Stromal cell of bone marrow (primary cell): ENCODE data around the gene PLLP.
"Not testable (repeated sequence)": the region's sequence is repeated elsewhere in the genome, so short reads cannot be mapped to it uniquely, and the experiment has no call there.

Experiments used
- DNase-seq: peaks from one replicate; pipeline ENCODE4 v3.0.0-alpha.2; 2012; ENCODE audit warnings: low read depth

Gene PLLP

DNA sequence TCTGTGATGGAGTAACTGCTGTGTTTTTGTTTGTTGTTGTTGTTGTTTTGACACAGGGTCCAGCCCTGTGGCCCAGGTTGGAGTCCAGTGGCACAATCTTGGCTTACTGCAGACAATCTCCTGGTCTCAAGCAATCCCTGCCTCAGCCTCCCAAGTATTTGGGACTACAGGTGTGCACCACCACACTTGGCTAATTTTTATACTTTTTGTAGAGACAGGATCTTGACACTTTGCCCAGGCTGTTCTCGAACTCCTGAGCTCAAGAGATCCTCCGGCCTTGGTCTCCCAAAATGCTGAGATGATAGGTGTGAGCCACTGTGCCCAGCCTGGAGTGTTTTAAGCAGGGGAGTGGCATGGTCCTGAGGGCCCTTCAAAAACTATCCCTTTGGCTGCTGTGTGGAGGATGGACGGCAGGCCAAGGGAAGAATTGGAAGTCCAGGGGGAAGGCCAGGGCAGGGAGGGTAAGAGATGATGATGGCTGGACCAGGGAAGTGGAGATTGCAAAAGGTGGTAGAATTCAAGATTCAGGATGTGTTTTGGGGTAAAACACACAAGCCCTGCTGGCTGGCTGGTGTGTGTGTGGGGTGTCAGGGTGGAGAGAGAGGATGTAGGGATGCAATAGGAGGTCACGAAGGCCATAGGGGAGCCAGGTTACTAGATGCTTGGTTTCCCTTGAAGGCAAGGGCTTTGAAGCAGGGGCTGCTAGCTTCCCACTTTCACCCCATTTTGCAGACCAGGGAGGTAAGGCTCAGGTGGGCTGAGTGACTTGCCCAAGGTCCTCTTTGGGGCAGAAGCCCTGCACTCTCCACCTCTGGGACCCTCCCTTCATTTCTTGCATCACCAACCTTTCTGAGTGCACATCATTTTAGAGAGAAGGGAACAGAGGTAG, 18.8 kb upstream of the PLLP start:
- DNase-seq = no peak

- DNase-seq = no peak
Observed at GRCh38 chr16:57301126-57301817, 16.8 kb upstream of the PLLP start.

- peak; percentile 95 for DNase-seq
Observed at GRCh38 chr16:57300387-57301125, 16.1 kb upstream of the PLLP start.

- peak; percentile 83 for DNase-seq
Observed at GRCh38 chr16:57299719-57300386, 15.4 kb upstream of the PLLP start.

- peak; percentile 59 for DNase-seq
Observed at GRCh38 chr16:57299009-57299718, 14.7 kb upstream of the PLLP start.

GRCh38 chr16:57297856-57298255, 13.4 kb upstream of the PLLP start:
- no peak for DNase-seq

DNA sequence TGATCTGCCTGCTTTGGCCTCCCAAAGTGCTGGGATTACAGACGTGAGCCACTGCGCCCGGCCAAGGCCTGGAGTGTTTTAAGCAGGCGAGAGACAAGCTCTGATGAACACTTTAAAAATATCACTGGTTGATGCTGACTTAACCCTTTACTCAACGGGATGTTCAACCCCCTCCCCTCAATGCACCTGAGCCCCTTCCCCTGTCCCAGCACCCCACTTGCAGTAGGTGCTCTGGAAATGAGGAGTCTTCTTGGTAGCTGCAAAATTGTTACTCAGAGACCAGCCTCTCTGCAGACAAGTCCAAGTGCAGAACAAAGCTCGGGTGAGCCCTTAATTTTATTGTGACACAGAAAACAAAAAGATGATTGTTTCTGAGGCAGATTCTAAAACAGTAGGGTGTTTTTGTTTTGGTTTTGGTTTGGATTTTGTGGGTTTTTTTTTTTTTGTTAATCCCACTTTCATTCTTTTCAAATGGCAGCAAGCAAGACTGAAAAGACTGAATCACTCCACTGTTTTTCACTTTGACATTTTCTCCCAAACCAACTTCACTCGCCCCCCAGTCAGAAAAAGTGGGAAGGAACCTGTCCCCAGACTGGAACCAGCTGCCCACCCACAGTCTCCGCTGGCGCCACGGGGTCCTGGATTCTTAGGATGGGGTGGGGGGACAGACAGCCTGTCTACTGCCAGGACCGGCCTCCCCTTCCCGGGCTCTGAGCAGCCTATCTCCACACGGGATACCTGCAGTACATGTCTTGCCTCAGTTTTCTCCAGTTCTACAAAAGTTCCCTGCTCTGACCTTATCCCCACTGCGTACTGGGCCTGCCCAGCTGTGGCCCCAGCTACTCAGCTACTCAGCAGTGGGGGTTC, 5.2 kb upstream of the PLLP start:
- DNase-seq = no peak

- DNase-seq = no peak
Observed at GRCh38 chr16:57285379-57285778, 907 bp upstream of the PLLP start.

DNA sequence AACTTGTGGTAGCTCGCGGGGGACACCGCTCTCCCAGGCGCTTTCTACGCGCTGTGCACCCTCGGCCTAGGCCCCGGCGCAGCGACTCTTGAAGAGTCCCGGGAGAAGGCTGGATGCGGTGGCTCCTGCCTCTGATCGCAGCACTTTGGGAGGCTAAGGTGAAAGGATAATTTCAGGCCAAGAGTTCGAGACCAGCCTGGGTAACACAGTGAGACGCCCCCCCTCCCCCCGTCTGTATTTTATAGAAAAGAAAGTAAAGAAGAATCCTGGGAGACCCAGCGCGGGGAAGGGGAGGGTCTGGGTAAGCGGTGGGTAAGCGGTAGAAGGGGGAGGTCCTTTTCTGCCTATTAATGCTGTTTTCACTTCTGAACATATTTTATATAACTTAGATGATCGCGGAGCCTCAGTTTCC, 486 bp upstream of the PLLP start:
- no peak for DNase-seq

- no peak for DNase-seq
Observed at GRCh38 chr16:57283959-57284208, 588 bp downstream of the PLLP start.

DNA sequence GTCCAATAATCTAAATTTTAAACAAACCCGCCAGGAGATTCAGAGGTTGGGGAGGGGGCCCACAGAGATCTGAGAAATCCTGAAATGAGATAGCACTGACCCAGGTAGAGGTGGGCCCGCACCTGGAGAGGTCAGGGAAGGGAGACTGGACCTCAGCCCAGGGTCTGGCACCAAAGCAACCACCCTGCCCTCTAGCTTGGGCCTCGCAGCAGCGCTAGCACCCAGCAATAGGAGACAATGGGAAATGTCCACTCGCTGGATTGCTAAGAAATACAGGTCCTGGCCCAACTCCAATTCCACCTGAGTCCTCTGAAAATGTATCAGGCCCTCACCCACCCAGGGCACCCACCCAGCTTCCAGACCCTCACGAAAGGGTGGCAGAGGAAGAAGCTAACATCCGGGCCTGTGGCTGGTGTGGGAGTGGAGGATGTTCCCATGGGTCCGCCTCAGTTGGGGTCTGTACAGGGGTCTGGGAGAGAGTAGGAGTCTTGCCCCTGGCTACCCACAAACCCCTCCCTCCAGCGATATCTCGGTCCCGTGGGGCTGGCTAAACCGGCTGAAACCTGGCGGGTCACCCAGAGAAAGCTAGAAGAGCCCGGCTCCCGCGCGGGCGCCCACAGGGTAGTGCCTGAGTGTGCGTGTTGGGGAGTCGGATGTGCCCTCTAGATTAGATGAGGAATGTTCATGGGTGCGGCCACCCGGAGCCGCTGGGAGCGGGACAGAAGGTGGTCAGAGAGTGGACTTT, 1.1 kb downstream of the PLLP start:
- no peak for DNase-seq

DNA sequence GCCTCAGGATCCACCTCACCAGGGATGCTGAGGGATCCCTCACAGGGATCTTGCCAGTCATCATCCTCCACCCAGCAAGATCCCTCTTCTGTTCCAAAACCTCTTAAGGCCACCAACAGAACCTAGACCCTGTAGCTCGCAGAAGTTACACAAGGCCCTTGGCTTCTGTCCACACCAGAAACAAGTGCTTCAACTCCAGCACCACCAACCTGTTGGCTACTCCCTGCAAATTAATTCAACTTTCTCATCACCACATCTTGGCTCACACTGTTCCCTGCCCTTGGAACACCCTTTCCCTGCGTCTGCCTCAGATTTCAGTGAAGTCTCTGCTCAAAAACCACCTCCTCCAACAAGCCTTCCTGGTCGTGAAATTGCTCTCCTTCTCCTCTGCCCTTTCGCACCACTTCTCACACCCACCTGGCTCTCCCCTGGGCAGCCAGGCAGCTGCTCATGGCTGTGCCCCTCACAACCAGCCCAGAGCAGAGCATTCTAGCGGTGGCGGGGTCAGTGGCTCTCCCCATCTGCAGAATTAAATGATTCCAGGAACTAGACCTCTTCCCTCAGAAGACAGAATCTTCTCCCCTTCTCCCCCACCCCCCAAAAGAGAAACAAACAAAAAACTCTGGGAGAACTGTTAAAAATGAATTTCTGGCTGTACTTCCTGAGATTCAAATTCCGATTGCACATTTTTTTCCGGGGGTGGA, 1.8 kb downstream of the PLLP start:
- no peak for DNase-seq

- DNase-seq = no peak
Observed at GRCh38 chr16:57281791-57282190, 2.7 kb downstream of the PLLP start.

- DNase-seq = no peak
Observed at GRCh38 chr16:57279780-57280638, 4.5 kb downstream of the PLLP start.

GRCh38 chr16:57278494-57278893, 6.0 kb downstream of the PLLP start:
- DNase-seq = no peak

- DNase-seq = no peak
Observed at GRCh38 chr16:57277586-57277985, 6.9 kb downstream of the PLLP start.

GRCh38 chr16:57276596-57276995, 7.9 kb downstream of the PLLP start:
- DNase-seq = no peak

GRCh38 chr16:57275946-57276345, 8.5 kb downstream of the PLLP start:
- DNase-seq = not testable (repeated sequence)
